IMR-90 (cell line): ENCODE data around the gene METTL8.

Experiments used
- CEBPB ChIP-seq: IDR thresholded peaks from 2 replicates; pipeline ENCODE4 v1.6.1; 2012; ENCODE audit warnings: low read depth, low read length, improper control_type of control experiment
- CHD1 ChIP-seq: IDR thresholded peaks from 2 replicates; pipeline ENCODE4 v1.6.1; 2012; ENCODE audit warnings: low read depth, low read length, improper control_type of control experiment
- CTCF ChIP-seq: conservative IDR thresholded peaks from 2 replicates; pipeline ENCODE4 v1.5.1; 2012; ENCODE audit warnings: mild to moderate bottlenecking, low read depth, low read length, improper control_type of control experiment
- FOS ChIP-seq: fragments of 150-350 bp; IDR thresholded peaks from 2 replicates; pipeline ENCODE4 v1.6.1; 2016; ENCODE audit warnings: low read depth, low read length
- MAFK ChIP-seq: IDR thresholded peaks from 2 replicates; pipeline ENCODE4 v1.6.1; 2012; ENCODE audit warnings: low read depth, low read length, improper control_type of control experiment
- MXI1 ChIP-seq: IDR thresholded peaks from 2 replicates; pipeline ENCODE4 v1.6.1; 2012; ENCODE audit warnings: low read depth, mild to moderate bottlenecking, low read length, moderate library complexity, borderline replicate concordance
- NFE2L2 ChIP-seq: fragments of 150-350 bp; IDR thresholded peaks from 2 replicates; pipeline ENCODE4 v1.6.1; 2016; ENCODE audit warnings: low read depth, mild to moderate bottlenecking, low read length
- POLR2A ChIP-seq: IDR thresholded peaks from 2 replicates; pipeline ENCODE4 v1.6.1; 2012; ENCODE audit warnings: mild to moderate bottlenecking, low read depth, low read length
- RAD21 ChIP-seq: IDR thresholded peaks from 2 replicates; pipeline ENCODE4 v1.6.1; 2012; ENCODE audit warnings: low read length, improper control_type of control experiment
- RCOR1 ChIP-seq: IDR thresholded peaks from 2 replicates; pipeline ENCODE4 v1.6.1; 2012; ENCODE audit warnings: mild to moderate bottlenecking, low read length, improper control_type of control experiment; ENCODE audit not compliant: insufficient replicate concordance
- RFX5 ChIP-seq: IDR thresholded peaks from 2 replicates; pipeline ENCODE4 v1.8.0; 2012; ENCODE audit warnings: low read depth, mild to moderate bottlenecking, low read length, moderate library complexity

DNA sequence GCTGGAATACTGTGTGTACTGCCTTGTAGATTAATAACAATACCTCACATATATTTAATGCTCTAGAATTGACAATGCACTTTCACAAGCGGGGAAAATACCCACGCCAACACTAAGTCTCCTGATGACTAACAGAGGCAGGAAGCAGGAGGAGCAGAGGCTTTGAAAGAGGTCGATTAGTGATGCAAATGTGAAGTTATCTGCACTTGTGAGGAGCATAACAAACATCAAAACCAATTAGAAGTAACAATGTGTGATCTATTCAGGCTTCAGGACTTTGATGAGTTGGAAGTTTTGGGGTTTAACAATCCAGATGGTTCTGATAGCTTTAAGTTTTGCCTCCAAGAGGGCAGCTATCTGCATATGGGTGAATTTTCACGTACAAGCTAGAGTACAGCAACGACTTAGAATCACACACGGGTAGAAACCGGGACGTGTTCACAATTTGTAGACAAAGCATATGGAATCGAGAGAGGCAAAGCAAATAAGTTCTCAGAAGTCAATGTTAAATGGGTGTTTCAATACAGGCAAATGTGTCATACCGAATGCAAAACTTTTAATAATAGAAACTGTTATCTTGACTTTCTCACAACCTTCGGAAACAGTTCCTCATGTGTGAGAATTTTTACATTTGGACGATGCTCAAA is 114.5 kb downstream of the METTL8 start:
- TF ChIP-seq CTCF (no peak), RAD21 (no peak), CEBPB (0 out of 2 replicates have a peak, but pooled peaks have one; percentile 16), MAFK (no peak), POLR2A (no peak), MXI1 (no peak), RCOR1 (no peak), FOS (0 out of 2 replicates have a peak, but pooled peaks have one; percentile 9), NFE2L2 (no peak), CHD1 (no peak), RFX5 (no peak)
